Choroid plexus epithelial cell (primary cell): ENCODE measurements around the gene SEC23A.
A peak's percentile ranks its signal among the peaks of the same experiment; 100 is the strongest.
"Not testable (repeated sequence)": the region's sequence is repeated elsewhere in the genome, so short reads cannot be mapped to it uniquely, and the experiment has no call there.

Source experiments
- DNase-seq: peaks from one replicate; pipeline ENCODE4 v3.0.0-alpha.2; 2010; ENCODE audit warnings: low read depth
- H3K4me3 ChIP-seq: 2 replicates; pipeline ENCODE4 v1.5.1; 2011; ENCODE audit warnings: low read depth, mild to moderate bottlenecking, control low read depth, low read length, moderate library complexity
- CTCF ChIP-seq: conservative IDR thresholded peaks from 2 replicates; pipeline ENCODE4 v1.5.1; 2011; ENCODE audit warnings: low read depth, mild to moderate bottlenecking, control low read depth, inconsistent platforms, low read length, moderate library complexity

SEC23A gene

GRCh38 chr14:39015360-39015961 lies 87.6 kb downstream of the SEC23A start:
- peak; percentile 82 for TF ChIP-seq CTCF
- no peak overlapping the region for H3K4me3 ChIP-seq
- peak; percentile 82 for DNase-seq

- no peak overlapping the region for H3K4me3 ChIP-seq
- DNase-seq, result no peak
- TF ChIP-seq CTCF, result no peak
These were observed 88.6 kb downstream of the SEC23A start for GRCh38 chr14:39014460-39014859.

GRCh38 chr14:39008965-39009364 lies 94.1 kb downstream of the SEC23A start:
- not testable (repeated sequence) for DNase-seq, H3K4me3 ChIP-seq

- TF ChIP-seq CTCF, result no peak
- no peak overlapping the region for H3K4me3 ChIP-seq
- peak; percentile 70 for DNase-seq
These were observed 96.2 kb downstream of the SEC23A start for GRCh38 chr14:39006721-39007410.

- H3K4me3 ChIP-seq, result no peak overlapping the region
- no peak for TF ChIP-seq CTCF
- peak; percentile 38 for DNase-seq
These were observed 97.8 kb downstream of the SEC23A start for GRCh38 chr14:39005044-39005880.

- TF ChIP-seq CTCF, result no peak
- no peak overlapping the region for H3K4me3 ChIP-seq
- DNase-seq, result no peak
These were observed 103.1 kb downstream of the SEC23A start for GRCh38 chr14:38999949-39000348.

GRCh38 chr14:38994731-38995130 lies 108.3 kb downstream of the SEC23A start:
- H3K4me3 ChIP-seq, result no peak overlapping the region
- no peak for DNase-seq
- TF ChIP-seq CTCF, result no peak
